ENCODE data around the gene ASTN1. TPM values are rescaled to one million over a fixed set of nuclear protein-coding genes. Genes with fewer than 3 reads are reported as not detected.

The ASTN1 gene
- polyA plus RNA-seq, 1 of the 3 experiments (the other 2 are of a cell fraction), result 0.13 TPM

GRCh38 chr1:176841238-176841637 lies 323.3 kb downstream of the ASTN1 start:
- Histone ChIP-seq H3K9me3 (no peaks in the 10 kb centered on the region), H3K9me2 (no peaks in the 10 kb centered on the region), H3K79me2 (ENCODE audit: insufficient read depth) (no peaks in the 10 kb centered on the region), H4K20me1 (ENCODE audit: insufficient read depth) (no peaks in the 10 kb centered on the region), H3K4me1 (ENCODE audit: control insufficient read depth in 1 of 2, insufficient read depth in 2 of 2, low read depth in 1 of 2, low read length in 1 of 2) (no peaks in the 10 kb centered on the region; a peak in 2 of 4 replicates), H3K36me3 (replicated peaks in 1 of 2; ENCODE audit: control insufficient read depth in 1 of 2, insufficient read depth in 2 of 2, low read length in 1 of 2) (no peaks in the 10 kb centered on the region), H2AFZ (ENCODE audit: low read depth) (no peak overlapping the region), H3K27ac (ENCODE audit: low read depth in 2 of 2, low read length in 1 of 2) (no peak overlapping the region), H3K4me3 (ENCODE audit: low read depth in 2 of 2, low read length in 1 of 2) (no peak overlapping the region), H3K9ac (no peak overlapping the region), H3F3A (replicated peaks; ENCODE audit: insufficient read depth) (no peaks in the 10 kb centered on the region), H3K4me2 (no peak overlapping the region), H3K27me3 (ENCODE audit: insufficient read depth) (no peaks in the 10 kb centered on the region)
- ChIA-PET CTCF (interaction anchor here (1.0 to 14.4 kb wide), 3 partner anchors 282 to 468 kb away, joined by 3 to 147 read pairs (median 3); no protein-coding TSS in a partner anchor), POLR2A (no interaction called here)
- DNase-seq, result no peak
- TF ChIP-seq TEAD4 (IDR thresholded peaks at IDR 0.05; ENCODE audit: borderline replicate concordance, insufficient read depth), result no peak
- no peak for TF ChIP-seq NRF1 (IDR thresholded peaks at IDR 0.05; ENCODE audit: low read depth, low read length)
- TF ChIP-seq FOSL2 (IDR thresholded peaks at IDR 0.05; ENCODE audit: borderline replicate concordance, low read depth), result no peak
- no peak for TF ChIP-seq YY1 (IDR thresholded peaks at IDR 0.05; ENCODE audit: low read depth)
- TF ChIP-seq RAD21 (IDR thresholded peaks at IDR 0.05; ENCODE audit: low read length), result no peak
- TF ChIP-seq RXRA (IDR thresholded peaks at IDR 0.05; ENCODE audit: borderline replicate concordance, low read depth), result no peak
- TF ChIP-seq MEF2A (IDR thresholded peaks at IDR 0.05; ENCODE audit: borderline replicate concordance, low read depth), result no peak
- WGBS (ENCODE audit: low lambda C conversion rate), result 17% methylated on average over 2 of the region's 2 CpGs

DNA sequence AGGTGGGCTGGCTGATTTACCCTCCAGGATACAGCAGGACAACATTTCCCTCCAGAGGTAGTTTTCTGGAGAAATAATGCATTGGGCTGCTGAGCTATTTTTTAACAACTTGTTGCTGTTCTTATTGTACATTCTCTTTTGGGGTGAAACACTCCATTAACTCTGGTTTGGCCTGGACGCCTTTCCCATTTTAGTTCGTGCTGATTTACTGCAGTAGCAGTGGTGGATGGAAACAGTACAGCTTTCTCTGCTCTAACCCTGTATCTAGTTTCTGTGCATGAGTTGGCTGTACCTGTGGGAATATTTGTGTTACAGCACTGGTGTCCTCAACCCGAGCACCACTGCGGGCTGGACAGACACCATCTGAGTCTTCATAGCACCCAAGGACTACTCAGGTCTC lies 325.3 kb downstream of the ASTN1 start:
- no peaks in the 10 kb centered on the region for H3F3A ChIP-seq (replicated peaks; ENCODE audit: insufficient read depth)
- H3K36me3 ChIP-seq (replicated peaks in 1 of 2; ENCODE audit: control insufficient read depth in 1 of 2, insufficient read depth in 2 of 2, low read length in 1 of 2), result no peaks in the 10 kb centered on the region
- no peak overlapping the region for H3K9ac ChIP-seq
- no peak for DNase-seq
- H3K27me3 ChIP-seq (ENCODE audit: insufficient read depth), result no peaks in the 10 kb centered on the region
- no peaks in the 10 kb centered on the region for H3K9me2 ChIP-seq
- CTCF ChIA-PET, result interaction anchor here (0.6 to 14.4 kb wide), 2 partner anchors 147 to 280 kb away, joined by 3 to 147 read pairs; no protein-coding TSS in a partner anchor
- POLR2A ChIA-PET, result no interaction called here
- H3K79me2 ChIP-seq (ENCODE audit: insufficient read depth), result no peaks in the 10 kb centered on the region
- H3K27ac ChIP-seq (ENCODE audit: low read depth in 2 of 2, low read length in 1 of 2), result no peak overlapping the region
- no peaks in the 10 kb centered on the region for H4K20me1 ChIP-seq (ENCODE audit: insufficient read depth)
- TF ChIP-seq FOSL2 (IDR thresholded peaks at IDR 0.05; ENCODE audit: borderline replicate concordance, low read depth) (no peak), RCOR1 (IDR thresholded peaks at IDR 0.05; ENCODE audit: low read length) (no peak)
- TF ChIP-seq, protein P1, sequence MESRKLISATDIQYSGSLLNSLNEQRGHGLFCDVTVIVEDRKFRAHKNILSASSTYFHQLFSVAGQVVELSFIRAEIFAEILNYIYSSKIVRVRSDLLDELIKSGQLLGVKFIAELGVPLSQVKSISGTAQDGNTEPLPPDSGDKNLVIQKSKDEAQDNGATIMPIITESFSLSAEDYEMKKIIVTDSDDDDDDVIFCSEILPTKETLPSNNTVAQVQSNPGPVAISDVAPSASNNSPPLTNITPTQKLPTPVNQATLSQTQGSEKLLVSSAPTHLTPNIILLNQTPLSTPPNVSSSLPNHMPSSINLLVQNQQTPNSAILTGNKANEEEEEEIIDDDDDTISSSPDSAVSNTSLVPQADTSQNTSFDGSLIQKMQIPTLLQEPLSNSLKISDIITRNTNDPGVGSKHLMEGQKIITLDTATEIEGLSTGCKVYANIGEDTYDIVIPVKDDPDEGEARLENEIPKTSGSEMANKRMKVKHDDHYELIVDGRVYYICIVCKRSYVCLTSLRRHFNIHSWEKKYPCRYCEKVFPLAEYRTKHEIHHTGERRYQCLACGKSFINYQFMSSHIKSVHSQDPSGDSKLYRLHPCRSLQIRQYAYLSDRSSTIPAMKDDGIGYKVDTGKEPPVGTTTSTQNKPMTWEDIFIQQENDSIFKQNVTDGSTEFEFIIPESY (IDR thresholded peaks at IDR 0.05; ENCODE audit: borderline replicate concordance, low read depth), result no peak
- 32% methylated on average over 3 of the region's 4 CpGs for WGBS (ENCODE audit: low lambda C conversion rate)
- H3K4me2 ChIP-seq, result no peak overlapping the region
- no peak overlapping the region for H2AFZ ChIP-seq (ENCODE audit: low read depth)
- H3K9me3 ChIP-seq, result no peaks in the 10 kb centered on the region
- H3K4me1 ChIP-seq (ENCODE audit: control insufficient read depth in 1 of 2, insufficient read depth in 2 of 2, low read depth in 1 of 2, low read length in 1 of 2), result no peaks in the 10 kb centered on the region; a peak in 2 of 4 replicates
- no peak overlapping the region for H3K4me3 ChIP-seq (ENCODE audit: low read depth in 2 of 2, low read length in 1 of 2)
